NOMO-1 treated with dmso at 0.1 percent for 144 hours (cell line): Measurements from ENCODE around the gene CASP7.
"Not testable (repeated sequence)": the region's sequence is repeated elsewhere in the genome, so short reads cannot be mapped to it uniquely, and the experiment has no call there.

Experiments used
- DNase-seq: peaks from one replicate; lab custom pipeline; 2025; ENCODE audit not compliant: unreplicated experiment; lab: John Stamatoyannopoulos, UW

The CASP7 gene

DNA sequence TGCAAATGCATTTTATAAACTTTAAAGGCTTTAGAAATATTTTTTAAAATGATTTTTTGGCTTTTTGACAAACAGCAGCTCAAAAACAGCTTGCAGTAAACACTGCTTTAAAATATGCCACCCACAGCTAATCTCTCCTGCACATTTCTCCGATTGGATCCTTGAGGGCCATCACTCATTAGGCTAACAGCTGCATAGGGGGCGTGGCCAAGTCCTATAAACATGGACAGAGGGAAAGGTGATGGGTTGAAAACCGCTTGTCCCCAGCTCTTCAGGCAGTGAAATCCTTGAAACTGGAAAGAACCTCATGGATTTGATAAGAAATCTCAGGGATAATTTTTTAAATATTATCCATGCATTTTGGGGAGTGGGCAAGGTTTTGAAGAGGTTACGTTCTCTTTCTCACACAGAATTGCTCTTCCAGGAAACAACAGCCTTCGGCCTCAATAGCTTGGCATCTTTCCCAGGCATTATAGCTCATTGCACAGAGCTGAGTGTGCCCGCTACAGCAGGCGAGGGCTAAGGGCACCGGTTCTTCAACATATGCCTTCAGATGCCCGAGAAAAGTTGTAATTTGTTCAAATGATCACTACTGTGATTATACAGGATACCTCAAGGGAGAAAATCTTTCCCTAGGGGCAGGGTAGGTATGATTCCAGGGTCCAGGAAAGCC is 73.4 kb downstream of the CASP7 start:
- DNase-seq = no peak

DNA sequence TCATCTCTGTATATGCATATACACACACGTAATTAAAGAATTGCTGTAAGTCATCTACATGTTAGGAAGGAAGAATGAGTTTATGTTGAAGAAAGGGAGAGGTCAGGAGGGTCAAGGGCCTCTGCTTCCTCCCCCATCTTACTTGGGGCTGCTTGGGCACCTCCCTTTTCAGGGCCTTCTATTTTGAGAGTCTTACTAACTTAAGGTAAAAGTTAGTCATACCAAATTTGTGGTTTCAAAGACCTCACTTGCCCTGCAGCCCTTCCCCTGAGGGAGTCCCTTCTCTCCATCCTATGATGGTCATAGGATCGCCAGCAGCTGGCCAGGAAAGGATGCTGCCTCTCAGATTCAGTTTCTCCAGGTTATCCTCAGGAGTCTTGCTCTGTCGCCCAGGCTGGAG is 74.4 kb downstream of the CASP7 start:
- DNase-seq = no peak

DNA sequence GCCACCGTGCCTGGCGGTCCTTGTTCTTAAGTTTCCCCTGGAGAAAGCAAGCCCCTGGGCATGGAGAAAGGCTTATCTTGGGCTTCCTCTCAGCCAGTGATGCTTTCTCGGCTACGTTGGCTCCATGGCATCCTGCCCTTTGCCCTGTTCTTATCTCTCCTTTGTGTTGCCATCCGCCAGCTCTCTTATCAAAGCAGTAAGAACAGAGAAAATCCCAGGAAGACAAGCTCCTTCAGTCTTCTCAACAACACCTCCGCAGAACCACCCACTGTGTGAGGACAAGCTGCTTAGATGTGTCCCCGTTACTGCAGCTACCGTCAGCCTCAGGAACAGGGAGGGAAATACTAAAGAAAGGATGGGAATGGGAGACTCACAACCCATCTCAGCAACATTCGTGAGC is 75.1 kb downstream of the CASP7 start:
- DNase-seq = no peak

DNA sequence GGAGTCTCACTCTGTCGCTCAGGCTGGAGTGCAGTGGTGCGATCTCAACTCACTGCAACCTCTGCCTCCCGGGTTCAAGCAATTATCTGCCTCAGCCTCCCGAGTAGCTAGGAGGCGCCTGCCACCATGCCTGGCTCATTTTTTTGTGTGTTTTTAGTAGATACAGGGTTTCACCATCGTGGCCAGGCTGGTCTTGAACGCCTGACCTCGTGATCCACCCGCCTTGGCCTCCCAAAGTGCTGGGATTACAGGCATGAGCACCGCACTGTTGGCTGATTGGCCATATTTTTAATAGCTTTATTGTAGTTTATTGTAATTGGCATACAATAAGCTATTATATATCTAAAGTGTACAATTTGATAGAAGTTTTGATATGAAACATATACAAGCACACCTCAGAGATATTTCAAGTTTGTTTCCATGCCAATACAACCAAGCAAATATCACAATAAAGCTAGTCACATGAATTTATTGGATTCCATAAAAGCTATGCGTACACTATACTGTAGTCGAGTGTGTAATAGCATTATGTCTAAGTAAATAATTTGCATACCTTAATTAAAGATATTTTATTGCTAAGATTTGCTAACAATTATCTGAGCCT is 77.3 kb downstream of the CASP7 start:
- no peak for DNase-seq

DNA sequence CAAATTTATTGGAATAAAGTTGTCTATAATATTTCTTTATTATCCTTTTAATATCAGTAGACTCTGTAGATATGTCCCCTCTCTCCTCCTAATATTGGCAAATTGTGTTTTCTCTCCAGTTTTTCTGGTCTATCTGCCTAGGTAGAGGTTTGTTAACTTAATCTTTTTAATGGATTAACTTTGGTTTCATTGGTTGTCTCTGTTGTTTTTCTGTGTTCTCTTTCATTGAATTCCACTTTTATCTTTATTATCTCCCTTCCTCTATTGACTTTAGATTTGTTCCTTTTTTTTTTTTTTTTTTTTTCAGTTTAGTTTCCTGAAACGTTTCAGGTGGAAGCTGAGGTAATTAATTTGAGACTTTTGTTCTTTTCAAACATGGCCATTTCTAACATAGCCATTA is 82.4 kb downstream of the CASP7 start:
- DNase-seq = no peak

DNA sequence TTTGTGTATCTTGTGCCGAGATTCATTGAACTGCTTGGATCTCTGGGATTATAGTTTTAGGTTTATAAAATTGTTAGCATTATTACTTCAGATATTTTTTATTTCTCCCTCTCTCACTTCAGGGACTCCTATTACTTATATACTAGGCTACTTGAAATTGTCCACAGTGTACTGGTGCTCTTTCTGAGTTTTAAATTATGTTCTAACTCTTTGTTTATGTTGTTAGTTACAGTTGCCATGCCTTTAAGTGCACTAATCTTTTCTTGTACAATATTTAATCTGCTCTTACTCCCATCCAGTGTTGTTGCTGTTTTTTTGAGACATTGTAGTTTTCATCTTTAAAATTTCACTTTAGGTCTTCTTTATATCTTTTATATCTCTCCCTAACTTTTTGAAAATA is 84.9 kb downstream of the CASP7 start:
- no peak for DNase-seq

DNA sequence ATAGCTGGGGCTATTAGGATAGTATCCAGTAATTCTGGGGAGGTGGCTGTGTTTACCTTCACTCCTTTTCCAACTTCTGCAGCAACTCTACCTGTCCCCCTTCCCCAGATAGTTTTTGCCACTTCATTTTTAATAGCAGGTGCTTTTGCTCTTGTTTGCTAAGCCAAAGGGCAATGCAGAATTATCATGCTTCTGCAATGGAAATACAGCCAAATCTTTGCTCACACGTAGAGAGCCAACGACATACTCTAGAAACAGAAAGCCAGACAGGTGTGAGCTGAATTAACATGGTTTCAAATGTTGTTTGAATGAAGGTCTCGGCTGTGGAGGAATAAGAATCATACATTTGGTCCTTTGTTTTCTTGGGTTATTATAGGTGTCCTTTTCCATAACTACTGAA is 86.2 kb downstream of the CASP7 start:
- no peak for DNase-seq

DNA sequence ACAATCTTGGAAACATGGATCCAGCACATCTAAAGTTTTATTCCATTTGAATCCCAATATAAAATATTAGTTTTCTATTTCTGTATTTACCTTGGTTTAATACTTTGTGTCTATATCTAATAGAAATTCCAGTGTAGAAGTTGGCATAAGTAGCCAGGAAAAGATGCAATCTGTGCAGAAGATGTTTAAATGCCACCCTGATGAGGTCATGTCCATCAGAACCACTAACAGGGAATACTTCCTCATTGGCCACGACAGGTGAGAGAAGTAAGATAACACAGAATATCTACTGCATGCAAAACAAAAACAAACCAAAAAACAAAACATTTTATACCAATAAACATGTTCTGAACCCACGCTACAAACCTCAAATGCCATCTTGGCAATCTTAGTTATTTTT is 87.5 kb downstream of the CASP7 start:
- no peak for DNase-seq

DNA sequence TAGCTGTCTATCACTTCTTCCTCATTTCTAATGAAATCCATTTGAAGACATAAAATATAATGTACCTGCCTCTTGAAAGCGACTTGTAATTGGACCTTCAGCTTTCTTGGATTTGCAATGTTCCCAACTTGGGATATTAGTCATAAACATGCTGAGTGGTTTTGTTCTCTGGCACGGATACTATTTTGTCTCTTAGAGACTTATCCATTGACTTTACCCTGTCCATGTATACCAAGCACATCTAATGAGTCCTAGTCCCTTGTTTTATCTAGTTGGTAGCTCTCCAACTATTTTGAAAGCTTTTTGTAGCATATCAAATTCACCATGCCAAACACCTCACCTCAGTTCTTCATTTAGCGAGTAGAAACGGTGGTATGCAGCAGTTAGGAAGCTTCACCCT is 90.6 kb downstream of the CASP7 start:
- DNase-seq = no peak

DNA sequence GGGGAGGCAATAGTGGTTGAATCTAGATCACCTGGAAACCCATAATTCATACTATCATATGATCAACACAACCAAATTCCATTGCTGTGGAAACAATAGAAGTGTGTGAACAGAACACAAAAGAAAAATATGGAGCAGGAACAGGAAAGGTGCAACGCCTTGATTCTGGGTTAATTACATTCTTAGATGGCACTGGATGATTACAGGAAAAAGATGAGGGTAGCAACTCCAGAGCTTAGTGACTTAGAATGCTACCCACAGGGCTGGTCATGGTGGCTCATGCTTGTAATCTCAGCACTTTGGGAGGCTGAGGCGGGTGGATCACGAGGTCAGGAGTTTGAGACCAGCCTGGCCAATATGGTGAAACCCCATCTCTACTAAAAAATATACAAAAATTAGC is 91.4 kb downstream of the CASP7 start:
- not testable (repeated sequence) for DNase-seq

DNA sequence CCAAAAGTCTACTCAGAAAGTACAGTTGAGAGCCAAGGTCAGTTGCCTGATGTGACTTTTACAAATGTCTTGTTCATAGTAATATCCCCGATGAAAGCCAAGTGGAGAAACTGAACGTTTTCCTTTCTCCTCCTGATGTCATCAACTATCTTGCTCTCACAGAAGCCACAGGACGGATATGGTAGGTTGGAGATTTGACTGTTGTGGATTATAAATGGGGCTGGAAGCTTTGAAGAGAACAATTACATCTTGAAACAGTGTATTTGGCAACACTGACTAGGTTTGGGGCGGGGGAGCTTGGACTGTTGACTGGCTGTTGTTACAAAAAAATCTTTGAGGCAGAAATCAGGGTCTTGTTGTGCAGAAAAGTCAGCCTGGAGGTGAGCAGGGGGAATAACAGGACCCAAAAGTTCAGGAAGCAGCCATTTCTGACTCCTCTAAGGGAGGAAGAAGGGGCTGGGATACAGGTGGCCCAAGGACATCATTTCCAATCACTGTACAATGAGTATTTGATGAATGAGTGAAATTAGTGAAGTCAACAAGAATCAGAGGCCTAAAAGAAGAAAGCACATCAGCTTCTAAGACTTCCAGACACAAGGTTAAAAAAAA is 96.1 kb downstream of the CASP7 start:
- no peak for DNase-seq

DNA sequence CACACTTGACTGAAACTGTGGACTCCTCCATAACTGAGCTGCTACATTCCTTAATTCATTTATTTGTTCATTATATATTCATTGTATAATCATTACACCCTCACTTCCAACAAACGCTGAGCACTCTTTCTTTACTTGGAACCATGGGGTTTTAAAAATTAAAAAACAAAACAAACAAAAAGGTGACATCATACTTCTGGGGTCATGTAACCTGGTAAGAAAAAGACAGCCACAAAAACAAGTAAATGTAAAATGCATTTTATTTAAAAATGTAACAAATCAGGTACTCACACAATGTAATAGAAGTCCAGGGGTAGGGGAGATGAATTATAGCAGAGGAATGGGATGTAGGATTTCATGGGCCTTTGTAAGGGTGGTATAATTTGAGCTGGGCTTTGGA is 96.8 kb downstream of the CASP7 start:
- no peak for DNase-seq
